Transverse colon (tissue), 4 donors: ENCODE results near the gene BMP6.

Source experiments
- CTCF ChIP-seq, 5 experiments: fragments of 200-600 bp in 3 of 5; fragments of 450-650 bp in 2 of 5; sonication (generic) in 3 of 5; IDR thresholded peaks; 1 replicate in 2 of 5; 2 replicates in 3 of 5; pipeline ENCODE4 v1.5.1; 2016 to 2017; ENCODE audit warnings: antibody characterized with exemption in 5 of 5, inconsistent platforms in 3 of 5, mild to moderate bottlenecking in 2 of 5, moderate library complexity in 1 of 5
- EP300 ChIP-seq: sonication (generic); formaldehyde crosslinking; IDR thresholded peaks from one replicate; pipeline ENCODE4 v1.6.1; 2017; ENCODE audit warnings: antibody characterized with exemption, low read depth
- POLR2A ChIP-seq: fragments of 450-650 bp; IDR thresholded peaks from one replicate; pipeline ENCODE4 v1.6.1; 2016; ENCODE audit warnings: antibody characterized with exemption, mild to moderate bottlenecking, moderate library complexity
- POLR2AphosphoS5 ChIP-seq, 3 donors: sonication (generic); formaldehyde crosslinking; IDR thresholded peaks; one replicate each; pipeline ENCODE4 v1.6.1; 2016; ENCODE audit warnings: antibody characterized with exemption in 3 of 3

DNA sequence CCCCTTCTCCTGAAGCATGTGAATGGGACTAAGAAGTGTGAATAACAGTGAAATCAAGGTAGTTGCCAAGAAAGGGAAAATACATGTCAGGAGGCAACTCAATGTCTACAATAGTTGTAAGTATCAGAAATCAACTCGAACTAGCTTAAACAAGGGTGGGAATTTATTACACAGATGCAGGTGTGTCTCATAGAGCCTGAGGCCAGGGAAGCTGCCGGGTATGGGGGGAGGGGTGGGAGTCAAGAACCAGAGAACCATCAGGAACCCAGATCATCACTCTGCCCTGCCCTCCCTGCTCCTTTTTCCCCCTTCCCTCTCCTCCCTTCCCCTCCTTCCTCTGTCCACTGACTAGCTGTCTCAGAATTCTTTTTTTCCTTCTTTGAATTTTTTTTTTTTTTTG lies 34.9 kb upstream of the BMP6 start:
- TF ChIP-seq CTCF (IDR thresholded peaks at IDR 0.05) = no peak
- no peak for TF ChIP-seq POLR2AphosphoS5 (IDR thresholded peaks at IDR 0.05)
- no peak for TF ChIP-seq EP300
- TF ChIP-seq POLR2A = no peak
